ENCODE results near the gene ABCD2.

GRCh38 chr12:39623919-39624318, 4.3 kb upstream of the ABCD2 start:
- TF ChIP-seq POLR2AphosphoS5 (IDR thresholded peaks at IDR 0.05), result no peak
- TF ChIP-seq CTCF (IDR thresholded peaks at IDR 0.05), result no peak
- TF ChIP-seq POLR2A (IDR thresholded peaks at IDR 0.05), result no peak
- no peak for TF ChIP-seq EP300 (IDR thresholded peaks at IDR 0.05)

Data from gastroesophageal sphincter (tissue), 3 donors.